ENCODE data around the gene ALDH4A1. TPM values are rescaled to one million over a fixed set of nuclear protein-coding genes. Genes with fewer than 3 reads are reported as not detected.

Gene ALDH4A1
- total and polyA plus RNA-seq, 8 donors: 3.5 to 16.0 (median 8.6) TPM

GRCh38 chr1:18950401-18951026 lies 48.2 kb upstream of the ALDH4A1 start:
- peaks cover 61 to 99% (median 86%) of the 10 kb centered on the region in 4 donors for H3K4me1 ChIP-seq
- no peak for TF ChIP-seq POLR2A (IDR thresholded peaks at IDR 0.05)
- peak in 1 of 3 donors; percentile 2 for TF ChIP-seq POLR2AphosphoS5 (IDR thresholded peaks at IDR 0.05)
- TF ChIP-seq EP300 (IDR thresholded peaks at IDR 0.05): no peak
- no peak for TF ChIP-seq CTCF (IDR thresholded peaks at IDR 0.05)
- no peaks in the 10 kb centered on the region for H3K9me3 ChIP-seq
- H3K36me3 ChIP-seq: no peaks in the 10 kb centered on the region
- DNase-seq: peak in 1 of 2 donors; percentile 62
- WGBS, 5 donors: 48 to 60% (median 55%) methylated on average over 19 of the region's 19 CpGs
- H3K4me3 ChIP-seq: peak overlapping the region; percentile 21 to 37 (median 30)
- H3K27ac ChIP-seq: peak overlapping the region; percentile 34 to 89 (median 80)
- intact Hi-C loops (cut with DNase I; ENCODE audit: low total_unique reads): loop anchor here (10.0 kb wide), 1 partner anchor 46 kb away; the partner anchor contains the start of gene ALDH4A1
- H3K27me3 ChIP-seq: no peaks in the 10 kb centered on the region

DNA sequence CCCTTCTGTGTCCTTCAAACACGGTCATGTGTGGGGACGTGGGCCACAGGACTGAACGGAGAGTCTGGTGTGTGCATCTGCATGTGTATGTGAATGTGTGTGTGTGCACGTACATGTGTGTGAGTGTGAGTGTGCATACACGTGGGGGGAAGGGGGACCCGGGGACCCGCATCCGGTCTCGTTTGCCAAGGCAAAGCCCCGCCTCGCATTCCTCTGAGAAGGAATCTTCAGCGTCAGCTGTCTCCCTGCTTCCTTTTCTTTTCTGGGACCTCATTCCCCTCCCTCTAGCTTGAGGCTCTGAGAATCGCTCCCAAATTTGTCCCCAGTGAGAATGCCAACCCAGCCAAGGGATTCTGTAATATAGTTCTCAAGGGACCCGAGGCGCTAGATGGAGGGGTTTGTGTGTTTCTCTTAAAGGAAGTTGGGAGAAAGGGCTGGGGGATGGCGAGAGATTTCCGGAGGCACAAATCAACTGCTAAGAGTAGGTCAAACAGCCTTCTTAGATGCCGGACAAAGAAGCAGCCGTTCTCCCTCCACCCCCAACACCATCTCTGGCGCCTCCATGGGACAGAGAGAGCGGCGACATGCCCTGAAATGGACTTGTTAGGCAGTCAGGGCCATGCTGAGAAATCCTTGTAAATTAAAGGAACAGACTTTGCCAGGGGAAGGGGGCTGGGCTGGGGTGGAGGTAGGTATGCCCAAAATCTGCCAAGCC lies 47.5 kb upstream of the ALDH4A1 start:
- Histone ChIP-seq H3K9me3 (no peaks in the 10 kb centered on the region), H3K36me3 (no peaks in the 10 kb centered on the region), H3K27me3 (no peaks in the 10 kb centered on the region), H3K27ac (peak overlapping the region; percentile 16 to 89 (median 80)), H3K4me3 (peak overlapping the region; percentile 21 to 37 (median 30)), H3K4me1 (peaks cover 61 to 99% (median 89%) of the 10 kb centered on the region in 4 donors)
- TF ChIP-seq CTCF (IDR thresholded peaks at IDR 0.05) (no peak), POLR2AphosphoS5 (IDR thresholded peaks at IDR 0.05) (peak in 1 of 3 donors; percentile 6)
- WGBS, 5 donors: 27 to 55% (median 38%) methylated on average over 22 of the region's 22 CpGs
- intact Hi-C loops (cut with DNase I; ENCODE audit: low total_unique reads): loop anchor here (10.0 kb wide), 1 partner anchor 45 kb away; the partner anchor contains the start of gene ALDH4A1
- DNase-seq: peak in 1 of 2 donors; percentile 86

DNA sequence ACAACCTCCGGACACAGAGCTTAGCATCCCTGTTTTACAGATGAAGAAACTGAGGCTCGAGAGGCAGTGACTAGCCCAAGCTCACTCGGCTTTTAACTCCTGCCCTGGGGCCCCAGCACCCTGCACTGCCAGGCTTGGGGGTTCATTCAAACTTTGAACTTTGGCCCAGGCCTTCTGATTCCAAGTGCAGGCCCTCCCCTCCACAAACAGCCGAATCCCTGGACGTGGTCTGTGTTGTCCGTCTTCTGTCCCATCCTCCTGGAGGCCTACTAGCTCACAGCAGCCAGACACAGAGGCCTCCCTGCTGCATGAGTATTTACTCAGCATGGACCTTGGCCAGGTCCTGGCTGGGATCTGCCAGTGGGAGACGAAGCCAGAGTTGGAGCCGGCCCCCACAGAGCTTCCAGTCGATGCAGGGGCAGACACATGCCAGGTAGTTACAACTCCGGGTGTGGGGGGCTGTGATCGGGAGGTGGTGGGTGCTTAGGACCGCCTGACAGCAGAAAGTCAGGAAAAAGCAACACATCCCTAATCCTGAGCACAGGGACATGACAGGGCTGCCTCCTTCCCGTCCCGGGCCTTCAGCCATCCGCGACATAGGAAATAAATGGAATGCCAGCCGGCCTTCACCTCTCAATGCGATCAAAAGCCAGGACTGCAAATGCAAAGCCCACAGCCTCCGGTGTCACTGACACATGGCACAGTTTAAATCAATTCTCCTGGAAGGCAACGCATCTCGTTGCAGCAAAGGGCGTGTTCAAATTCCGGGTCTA lies 46.7 kb upstream of the ALDH4A1 start:
- Histone ChIP-seq H3K9me3 (no peaks in the 10 kb centered on the region), H3K4me1 (peaks cover 58 to 99% (median 88%) of the 10 kb centered on the region in 4 donors), H3K4me3 (peak overlapping the region; percentile 21 to 37 (median 30)), H3K27ac (peak overlapping the region; percentile 16 to 89 (median 80)), H3K36me3 (no peaks in the 10 kb centered on the region), H3K27me3 (no peaks in the 10 kb centered on the region)
- intact Hi-C loops (cut with DNase I; ENCODE audit: low total_unique reads): no loop called here
- DNase-seq: peak; percentile 57 to 75
- TF ChIP-seq EP300 (IDR thresholded peaks at IDR 0.05): no peak
- TF ChIP-seq POLR2A (IDR thresholded peaks at IDR 0.05): no peak
- no peak for TF ChIP-seq CTCF (IDR thresholded peaks at IDR 0.05)
- no peak for TF ChIP-seq POLR2AphosphoS5 (IDR thresholded peaks at IDR 0.05)
- WGBS, 5 donors: 44 to 70% (median 54%) methylated on average over 12 to 23 of the region's 23 CpGs

Data from stomach (tissue), 9 donors.